ENCODE data around the gene RNU5B-1.

GRCh38 chr15:65329288-65329983 is 25.0 kb downstream of the RNU5B-1 start:
- TF ChIP-seq POLR2A (IDR thresholded peaks at IDR 0.05; ENCODE audit: low read length) (no peak), CBX8 (IDR thresholded peaks at IDR 0.05) (no peak), NFE2L2 (conservative IDR thresholded peaks at IDR 0.05; ENCODE audit: low read length) (no peak), EHF (CRISPR knock-in tag; IDR thresholded peaks at IDR 0.05) (no peak), CEBPB (IDR thresholded peaks at IDR 0.05) (no peak), ELK1 (IDR thresholded peaks at IDR 0.05; ENCODE audit: low read depth, low read length) (no peak), ZSCAN20 (CRISPR knock-in tag; IDR thresholded peaks at IDR 0.05) (no peak), MAX (IDR thresholded peaks at IDR 0.05) (no peak), SREBF2 (IDR thresholded peaks at IDR 0.05) (no peak), RFX5 (IDR thresholded peaks at IDR 0.05) (no peak), CTCF (IDR thresholded peaks at IDR 0.05) (no peak), POLR2AphosphoS2 (conservative IDR thresholded peaks at IDR 0.05; ENCODE audit: low read length) (no peak), ESRRA (IDR thresholded peaks at IDR 0.05; ENCODE audit: borderline replicate concordance, low read length) (no peak)
- TF ChIP-seq, protein P1, sequence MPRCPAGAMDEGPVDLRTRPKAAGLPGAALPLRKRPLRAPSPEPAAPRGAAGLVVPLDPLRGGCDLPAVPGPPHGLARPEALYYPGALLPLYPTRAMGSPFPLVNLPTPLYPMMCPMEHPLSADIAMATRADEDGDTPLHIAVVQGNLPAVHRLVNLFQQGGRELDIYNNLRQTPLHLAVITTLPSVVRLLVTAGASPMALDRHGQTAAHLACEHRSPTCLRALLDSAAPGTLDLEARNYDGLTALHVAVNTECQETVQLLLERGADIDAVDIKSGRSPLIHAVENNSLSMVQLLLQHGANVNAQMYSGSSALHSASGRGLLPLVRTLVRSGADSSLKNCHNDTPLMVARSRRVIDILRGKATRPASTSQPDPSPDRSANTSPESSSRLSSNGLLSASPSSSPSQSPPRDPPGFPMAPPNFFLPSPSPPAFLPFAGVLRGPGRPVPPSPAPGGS (IDR thresholded peaks at IDR 0.05): no peak
